Activated naive CD8-positive, alpha-beta T cell treated with anti-CD3 and anti-CD28 coated beads, Interleukin-2, amount 50 U/mL, for 16 hours (primary cell): ENCODE measurements around the gene EGFL8.
"Not testable (repeated sequence)": the region's sequence is repeated elsewhere in the genome, so short reads cannot be mapped to it uniquely, and the experiment has no call there.

ENCODE experiments used
- DNase-seq: peaks from one replicate; pipeline ENCODE4 v3.0.0-alpha.2; 2020; ENCODE audit warnings: low read depth, low spot score

EGFL8 gene

DNA sequence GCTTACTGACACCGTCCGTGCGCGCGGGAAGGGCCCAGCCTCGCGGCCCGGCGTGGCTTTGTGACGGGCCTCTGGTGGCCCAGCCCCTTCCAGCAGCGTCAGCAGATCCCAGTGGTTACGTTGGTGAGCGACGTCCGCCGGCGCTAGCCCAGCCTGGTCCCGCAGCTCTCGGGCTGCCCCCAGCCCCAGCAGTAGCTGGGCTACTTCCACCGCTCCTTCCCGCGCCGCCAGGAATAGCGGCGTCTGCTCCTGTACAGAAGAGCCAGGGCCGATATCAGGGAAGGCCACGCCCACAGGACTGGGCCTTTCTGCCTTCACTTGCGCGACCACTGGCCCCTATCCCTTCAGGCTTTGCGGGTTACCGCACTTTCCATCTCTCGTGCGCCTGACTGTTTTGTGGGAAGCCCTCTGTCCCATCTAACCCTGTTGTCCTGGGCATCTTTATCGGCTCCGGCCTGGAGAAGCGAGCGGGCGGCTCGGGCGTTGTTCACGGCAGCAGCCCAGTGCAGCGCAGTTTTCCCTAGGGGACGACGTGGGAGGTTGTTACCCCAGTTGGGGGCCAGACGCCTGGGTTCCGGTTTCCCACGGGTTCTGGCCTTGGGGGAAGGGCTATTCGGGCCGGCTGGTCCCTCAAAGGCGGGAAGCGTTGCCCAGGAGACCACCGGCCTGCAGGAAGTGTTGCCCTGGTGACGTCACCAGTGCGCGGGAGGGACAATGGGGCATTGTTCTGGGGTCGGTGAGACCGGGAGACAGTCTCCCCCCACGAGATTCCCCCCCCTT is 31.7 kb downstream of the EGFL8 start:
- no peak for DNase-seq

DNA sequence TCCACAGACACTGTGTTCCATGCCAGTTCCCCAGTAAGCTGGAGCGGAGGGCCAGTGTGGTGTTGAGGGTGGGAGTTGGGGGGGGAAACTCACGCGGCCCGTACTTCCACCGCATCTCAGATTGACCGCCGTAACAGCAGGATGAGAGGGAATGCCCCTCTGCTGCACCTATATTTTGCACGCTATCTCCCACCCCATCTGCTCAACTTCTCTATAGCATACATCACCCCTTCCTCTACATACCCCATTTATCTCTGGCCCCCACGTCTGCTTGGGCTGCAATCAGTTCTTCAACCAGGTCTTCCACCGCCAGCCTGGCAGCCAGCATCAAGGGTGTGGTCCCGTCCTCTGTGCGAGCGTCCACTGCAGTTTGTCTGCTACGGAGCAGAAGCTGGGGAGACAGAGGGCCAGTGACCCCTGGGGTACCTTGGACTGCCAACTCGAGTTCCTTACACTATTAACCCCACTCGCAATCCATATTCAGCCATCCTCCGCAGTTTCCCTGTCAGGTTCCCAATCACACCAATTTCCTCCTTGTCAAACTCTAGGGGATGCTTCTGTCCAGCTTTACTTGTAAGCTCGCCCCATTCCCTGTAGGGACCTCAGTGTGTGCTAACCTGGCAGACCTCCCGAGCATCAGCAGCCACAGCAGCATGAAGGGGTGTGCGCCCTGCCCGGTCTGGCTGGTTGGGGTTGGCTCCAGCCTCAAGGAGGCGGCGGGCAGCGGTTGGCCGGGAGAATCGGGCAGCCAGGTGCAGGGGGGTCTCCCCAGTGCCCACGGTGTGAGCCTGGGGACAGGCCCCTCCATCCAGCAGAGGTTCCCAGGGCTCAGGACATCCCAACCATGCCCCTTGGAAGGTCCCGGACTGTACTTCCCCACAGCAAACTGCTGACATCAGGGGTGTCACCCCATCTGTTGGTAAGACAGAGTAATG is 32.6 kb downstream of the EGFL8 start:
- no peak for DNase-seq

DNA sequence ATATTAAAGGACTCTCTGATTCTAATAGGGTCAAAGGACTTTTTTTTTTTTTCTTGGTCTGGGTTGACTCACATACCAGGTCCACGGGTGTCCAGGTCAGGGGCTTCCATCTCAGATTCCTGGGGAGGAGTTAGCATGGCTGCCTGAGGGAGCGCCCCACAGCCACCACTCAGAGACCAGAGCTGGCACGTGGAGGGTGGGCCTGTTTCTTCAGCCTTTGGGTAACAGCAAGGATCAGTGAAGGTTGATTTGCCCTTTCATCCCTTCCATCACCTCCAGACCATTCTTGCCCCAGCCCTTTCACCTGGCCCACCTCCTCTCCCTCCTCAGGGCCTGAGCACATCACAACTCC is 33.9 kb downstream of the EGFL8 start:
- DNase-seq = no peak

DNA sequence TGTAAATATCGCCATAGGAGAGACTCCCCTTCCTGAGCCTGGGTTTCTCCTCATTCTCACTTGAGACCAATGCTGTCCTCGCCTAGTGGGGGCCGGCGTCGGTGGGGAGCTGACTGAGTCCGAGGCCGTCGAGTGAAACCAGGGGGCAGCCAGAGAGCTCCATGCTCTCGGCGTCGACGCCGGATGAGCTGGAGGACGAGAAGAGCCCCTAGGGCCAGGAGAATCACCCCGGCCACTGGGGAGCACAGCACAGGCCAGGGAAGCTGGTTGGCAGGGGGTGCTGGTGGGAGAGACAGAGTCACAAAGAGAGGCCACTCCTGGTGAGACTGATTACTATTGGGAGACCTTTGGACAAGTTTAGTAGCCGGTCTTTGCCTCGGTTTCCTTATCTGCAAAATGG is 34.5 kb downstream of the EGFL8 start:
- no peak for DNase-seq

DNA sequence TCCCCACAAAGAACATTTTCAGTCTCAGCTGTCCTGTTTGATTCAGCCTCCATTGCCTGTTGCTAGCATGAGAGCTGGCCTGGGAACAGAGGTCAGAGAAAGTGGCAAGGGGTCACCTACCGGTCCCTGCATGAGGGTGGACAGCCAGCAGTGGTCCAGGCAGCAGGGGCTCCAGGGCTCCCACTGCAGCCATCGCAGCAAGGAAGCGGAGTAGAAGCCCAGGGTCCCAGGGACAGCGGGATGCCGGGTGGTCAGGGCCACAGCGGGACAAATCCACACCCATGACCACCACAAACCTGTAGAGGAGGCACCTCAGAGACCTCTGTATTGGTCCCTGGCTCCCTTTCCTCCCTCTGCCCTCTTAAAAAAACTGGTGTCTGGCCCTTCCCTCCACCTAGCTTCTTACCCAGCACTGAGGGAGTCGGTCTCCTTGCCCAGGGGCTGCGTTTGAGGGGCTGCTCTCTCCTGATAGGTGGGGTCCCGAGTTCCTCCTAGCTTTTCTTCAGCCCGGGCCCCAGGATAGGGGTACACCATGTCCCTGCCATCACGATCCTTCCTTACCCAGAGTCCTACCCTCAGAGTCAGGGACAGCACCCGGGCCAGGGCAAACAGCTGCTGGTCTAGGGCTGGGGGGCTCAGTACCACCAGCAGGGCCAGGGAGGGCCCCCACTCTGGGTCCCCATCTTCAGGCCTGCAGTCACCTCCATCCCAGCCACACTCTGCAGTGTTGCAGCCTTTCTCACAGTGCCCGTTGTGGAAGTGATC is 36.5 kb downstream of the EGFL8 start:
- DNase-seq = no peak

DNA sequence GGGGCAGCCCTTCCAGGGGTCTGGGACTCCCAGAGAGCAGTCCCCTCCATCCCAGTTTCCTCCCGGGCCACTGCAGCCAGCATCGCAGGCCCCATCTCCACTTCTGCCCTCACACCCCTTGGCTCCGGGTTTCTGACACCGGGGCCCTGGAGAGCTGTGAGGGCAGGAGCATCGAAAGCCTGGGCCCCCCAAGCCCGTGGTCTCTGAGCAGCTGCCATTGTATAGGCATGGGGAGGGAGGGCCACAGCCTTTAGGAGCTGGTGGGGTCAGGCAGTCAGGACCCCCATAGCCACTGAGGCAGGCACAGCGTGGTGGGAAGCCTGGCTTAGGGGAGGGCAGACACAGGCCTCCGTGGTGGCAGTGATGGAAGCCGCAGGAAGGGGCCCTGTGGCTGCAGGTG is 37.8 kb downstream of the EGFL8 start:
- DNase-seq = no peak

DNA sequence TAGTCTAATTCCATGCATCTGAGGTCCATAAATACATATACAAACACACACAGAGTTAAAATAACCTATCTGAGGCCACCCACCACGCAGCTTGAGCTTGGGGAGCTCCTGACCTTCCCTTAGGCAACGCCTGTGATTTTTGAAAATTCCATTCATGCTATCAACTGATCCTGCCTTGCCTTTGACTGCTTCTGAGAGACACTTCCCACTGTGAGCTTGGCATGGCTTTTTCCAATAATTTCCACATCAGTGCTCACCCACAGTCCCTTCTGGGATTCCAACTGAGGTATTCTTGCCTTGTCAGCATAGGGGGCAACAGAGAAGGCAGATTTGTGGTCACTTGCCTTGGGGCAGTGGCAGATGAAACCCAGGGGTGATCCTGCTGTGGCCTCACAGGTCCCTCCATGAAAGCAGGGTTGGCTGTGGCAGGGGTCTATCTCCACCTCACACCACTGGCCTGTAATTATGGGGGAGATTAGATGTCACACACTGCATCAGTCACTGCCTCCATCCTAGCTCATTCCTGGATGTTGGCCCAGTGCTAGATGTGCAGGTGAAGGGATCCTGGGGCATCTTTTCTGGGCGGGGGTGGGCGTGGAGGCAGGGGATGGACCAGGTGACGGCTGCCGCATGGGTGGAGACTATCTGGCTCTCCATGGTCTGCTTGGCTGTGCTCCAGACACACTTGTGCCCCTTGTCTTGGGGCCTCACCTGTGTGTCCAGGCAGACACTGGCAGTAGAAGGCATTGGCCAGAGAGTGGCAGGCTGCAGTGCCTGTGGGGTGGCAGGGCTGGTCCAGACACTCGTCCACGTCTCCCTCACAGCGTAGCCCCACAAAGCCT is 39.3 kb downstream of the EGFL8 start:
- DNase-seq = no peak

DNA sequence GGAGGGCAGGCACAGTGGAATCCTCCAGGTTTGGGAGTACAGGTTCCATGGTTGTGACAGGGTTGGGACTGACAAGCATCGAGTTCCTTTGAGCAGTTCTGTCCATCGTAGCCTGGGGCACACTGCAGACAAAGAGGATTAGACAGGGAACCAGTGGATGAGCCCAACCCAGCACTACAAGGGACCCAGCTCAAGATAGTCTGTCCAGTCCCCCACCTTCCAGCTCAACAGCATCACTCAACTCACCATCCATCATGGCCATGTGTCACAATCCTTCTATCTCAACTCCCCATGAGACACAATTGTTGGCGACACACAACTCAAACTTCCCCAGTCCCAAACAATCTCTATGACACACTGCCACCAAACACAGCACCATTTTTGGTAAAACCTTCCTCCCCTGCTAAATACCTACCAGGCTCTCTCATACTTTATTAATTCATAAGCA is 39.9 kb downstream of the EGFL8 start:
- no peak for DNase-seq

DNA sequence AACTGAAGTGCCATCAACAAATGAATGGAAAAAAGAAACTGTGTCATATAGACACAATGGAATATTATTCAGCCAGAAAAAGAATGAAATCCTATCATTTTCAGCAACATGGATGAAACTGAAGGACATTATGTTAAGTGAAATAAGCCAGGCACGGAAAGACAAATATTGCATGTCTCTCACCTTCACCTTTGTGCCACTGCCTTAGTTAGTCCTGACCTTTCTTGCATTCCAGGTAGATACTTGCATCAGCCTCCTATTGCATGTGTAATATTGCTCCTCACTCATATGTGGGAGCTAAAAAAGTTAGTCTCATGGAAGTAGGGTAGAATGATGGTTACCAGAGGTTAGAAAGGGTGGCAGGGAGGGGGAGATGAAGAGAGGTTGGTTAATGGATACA is 44.6 kb downstream of the EGFL8 start:
- no peak for DNase-seq

DNA sequence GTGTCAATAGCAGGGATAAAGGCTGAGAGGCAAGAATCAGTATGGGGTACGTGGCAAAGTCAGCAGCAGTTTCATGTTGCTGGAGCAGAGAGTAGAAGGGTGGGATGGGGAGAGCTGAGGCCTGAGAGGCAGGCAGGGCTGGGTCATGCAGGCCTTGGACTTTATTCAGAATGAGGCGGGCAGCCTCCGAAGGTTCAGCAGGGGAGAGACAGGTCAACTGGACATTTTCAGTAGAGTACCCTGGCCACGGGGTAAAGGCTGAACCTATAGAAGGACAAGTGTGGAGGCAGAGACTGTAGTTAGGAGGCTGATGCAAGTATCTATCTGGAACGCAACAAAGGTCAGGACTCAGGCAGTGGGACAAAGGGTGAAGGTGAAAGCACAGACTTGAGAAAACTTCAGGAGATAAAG is 45.8 kb downstream of the EGFL8 start:
- no peak for DNase-seq

DNA sequence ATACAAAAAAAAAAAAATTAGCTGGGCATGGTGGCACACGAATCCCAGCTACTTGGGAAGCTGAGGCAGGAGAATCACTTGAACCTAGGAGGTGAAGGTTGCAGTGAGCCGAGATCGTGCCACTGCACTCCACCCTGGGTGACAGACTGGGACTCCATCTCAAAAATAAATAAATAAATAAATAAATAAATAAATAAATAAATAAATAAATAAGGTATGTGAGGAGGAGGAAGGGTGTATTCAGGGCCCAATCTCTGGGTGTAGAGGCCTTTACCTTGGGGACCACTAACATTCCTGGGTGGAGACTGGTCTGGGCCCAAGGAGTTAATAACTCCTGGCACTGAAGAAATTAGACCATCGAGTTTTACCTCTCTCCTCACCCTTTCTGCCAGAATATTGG is 47.0 kb downstream of the EGFL8 start:
- DNase-seq = not testable (repeated sequence)

DNA sequence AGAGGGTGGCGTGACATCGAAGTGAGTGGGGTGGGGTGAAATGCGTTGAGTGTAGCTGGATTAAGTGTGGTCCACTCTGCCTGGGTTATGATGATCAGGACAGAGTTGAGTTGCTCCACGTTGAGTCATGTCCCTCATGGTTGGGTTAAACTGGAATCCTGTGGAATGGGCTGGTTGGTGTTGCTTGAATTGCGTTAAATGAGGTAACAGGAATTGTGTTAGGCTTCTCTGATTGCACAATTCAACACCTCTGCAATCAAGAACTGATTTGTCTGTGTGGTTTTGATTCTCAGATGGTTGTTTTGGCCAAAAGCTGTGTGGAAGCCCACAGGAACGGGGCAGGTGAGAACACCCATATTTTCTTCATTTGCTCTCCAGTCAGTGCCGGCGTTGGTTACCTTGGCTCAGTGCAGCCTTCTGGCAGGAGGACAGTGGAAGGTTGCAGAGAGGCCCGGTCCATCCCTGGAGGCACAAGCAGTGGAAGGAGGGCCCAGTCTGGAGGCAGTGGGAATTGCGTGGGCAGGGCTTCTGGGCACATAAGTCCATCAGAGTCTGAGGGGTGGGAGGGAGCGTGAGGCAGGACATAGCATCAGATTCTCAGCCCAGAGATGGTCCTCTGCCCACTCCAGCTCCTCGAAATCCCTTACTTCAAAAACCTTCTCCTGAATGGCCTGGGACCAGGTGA is 47.8 kb downstream of the EGFL8 start:
- no peak for DNase-seq

DNA sequence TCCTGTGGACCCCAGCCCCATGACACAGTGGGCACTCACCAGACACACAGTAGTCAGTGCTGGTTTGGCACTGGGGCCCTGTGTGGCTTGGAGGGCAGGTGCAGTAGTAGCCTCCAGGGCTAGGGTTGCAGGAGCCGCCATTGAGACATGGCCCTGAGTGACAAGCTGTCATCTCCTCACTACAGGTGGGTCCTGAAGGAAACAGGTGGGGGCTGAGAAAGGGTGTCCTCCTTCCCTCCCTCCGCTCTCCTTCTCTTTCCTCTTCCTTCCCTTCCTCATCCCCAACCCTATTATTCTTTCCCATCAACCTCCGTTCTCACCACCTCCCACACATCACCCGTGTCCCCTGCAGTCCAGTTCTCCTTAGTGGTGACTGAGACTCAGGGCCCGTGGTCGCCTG is 49.3 kb downstream of the EGFL8 start:
- no peak for DNase-seq

DNA sequence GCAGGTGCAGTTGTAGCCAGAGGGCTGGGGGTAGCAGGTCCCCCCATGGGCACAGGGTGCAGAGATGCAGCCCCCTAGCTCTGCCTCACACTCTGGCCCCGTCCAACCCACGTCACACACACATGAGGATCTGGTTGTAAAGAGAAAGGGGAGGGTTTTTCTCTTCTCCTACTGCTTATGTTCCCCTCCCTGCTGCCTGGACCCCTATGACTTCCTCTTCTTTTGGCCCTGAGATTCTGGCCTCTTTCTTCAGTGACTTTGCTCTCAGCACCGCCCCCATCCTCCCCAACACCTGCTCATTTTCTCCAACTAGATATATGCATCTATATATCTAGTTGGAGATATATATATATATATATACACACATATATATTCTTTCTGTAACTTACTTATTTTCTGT is 49.7 kb downstream of the EGFL8 start:
- DNase-seq = no peak

DNA sequence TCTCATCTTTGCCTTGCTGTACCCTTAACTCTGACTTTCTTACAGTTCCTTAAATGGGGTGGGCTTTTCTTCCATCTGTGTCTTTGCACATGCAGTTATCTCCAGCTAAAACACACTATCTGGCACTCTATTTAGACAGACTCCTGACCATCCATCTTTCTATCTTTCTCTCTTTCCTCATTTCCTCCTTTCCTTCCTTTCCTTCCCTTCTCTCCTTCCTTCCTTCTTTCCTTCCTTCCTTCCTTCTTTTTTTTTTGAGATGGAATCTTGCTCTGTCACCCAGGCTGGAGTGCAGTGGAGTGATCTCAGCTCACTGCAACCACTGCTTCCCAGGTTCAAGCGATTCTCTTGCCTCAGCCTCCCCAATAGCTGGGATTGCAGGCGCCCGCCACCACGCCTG is 51.2 kb downstream of the EGFL8 start:
- no peak for DNase-seq

DNA sequence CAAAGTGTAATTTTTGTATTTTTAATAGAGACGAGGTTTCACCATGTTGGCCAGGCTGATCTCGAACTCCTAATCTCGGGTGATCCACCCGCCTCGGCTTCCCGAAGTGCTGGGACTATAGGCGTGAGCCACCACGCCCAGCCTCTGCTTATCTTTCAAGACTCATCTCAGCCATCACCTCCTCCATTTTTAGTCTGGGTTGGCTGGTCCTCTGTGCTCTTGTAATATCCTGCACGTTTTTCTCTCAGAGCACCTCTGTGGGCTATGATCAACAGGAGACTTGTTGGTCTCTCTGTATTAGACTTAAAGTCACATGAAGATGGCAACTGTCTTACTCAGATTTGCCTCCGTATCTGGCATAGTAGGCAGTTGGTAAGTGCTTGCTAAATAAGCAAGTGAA is 51.9 kb downstream of the EGFL8 start:
- no peak for DNase-seq

DNA sequence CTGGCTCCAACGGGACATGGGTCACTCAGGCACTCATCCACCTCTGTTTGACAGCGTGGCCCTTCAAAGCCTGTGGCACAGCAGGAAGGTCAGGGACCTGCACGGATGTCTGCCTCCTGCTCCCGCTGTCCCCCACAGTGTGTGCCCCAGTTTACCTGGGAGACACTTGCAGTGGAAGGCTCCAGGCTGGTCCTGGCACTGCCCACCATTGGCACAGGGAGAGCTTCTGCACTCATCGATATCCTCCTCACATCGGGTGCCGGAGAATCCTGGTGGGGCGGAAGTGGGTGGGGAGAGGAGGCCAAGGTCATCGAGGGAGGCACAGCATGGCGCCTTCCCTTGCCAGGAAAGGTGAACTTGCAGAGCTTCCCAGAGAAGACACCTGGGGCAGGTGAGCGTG is 52.6 kb downstream of the EGFL8 start:
- DNase-seq = no peak
